Astrocyte of the cerebellum (primary cell): ENCODE data around the gene NONO.

Experiments used
- DNase-seq: peaks from one replicate; pipeline ENCODE4 v3.0.0-alpha.2; 2011; ENCODE audit warnings: low read depth
- H3K4me3 ChIP-seq: 2 replicates; pipeline ENCODE4 v1.5.1; 2011; ENCODE audit warnings: mild to moderate bottlenecking, low read depth, low read length, moderate library complexity
- CTCF ChIP-seq: IDR thresholded peaks from 2 replicates; pipeline ENCODE4 v1.5.1; 2012; ENCODE audit warnings: low read length, low read depth, moderate library complexity, mild to moderate bottlenecking; ENCODE audit errors: missing control alignments
- in situ Hi-C: cut with HindIII; loops from 2 replicates; pipeline ENCODE4 v1.10.0; 2017; ENCODE audit warnings: low sequenced_read_pairs

The NONO gene

GRCh38 chrX:71245159-71245558, 38.3 kb upstream of the NONO start:
- TF ChIP-seq CTCF = no peak
- no peak for DNase-seq
- no peak overlapping the region for H3K4me3 ChIP-seq
- in situ Hi-C loops = no loop called here

GRCh38 chrX:71250841-71251240, 32.6 kb upstream of the NONO start:
- no peak overlapping the region for H3K4me3 ChIP-seq
- no peak for DNase-seq
- TF ChIP-seq CTCF = no peak
- in situ Hi-C loops = no loop called here

GRCh38 chrX:71251466-71251973, 31.9 kb upstream of the NONO start:
- in situ Hi-C loops = no loop called here
- no peak for DNase-seq
- TF ChIP-seq CTCF = no peak
- H3K4me3 ChIP-seq = no peak overlapping the region

GRCh38 chrX:71252221-71252620, 31.2 kb upstream of the NONO start:
- no peak for TF ChIP-seq CTCF
- in situ Hi-C loops = no loop called here
- H3K4me3 ChIP-seq = peak overlapping the region; percentile 80
- DNase-seq = no peak

- peak overlapping the region; percentile 80 for H3K4me3 ChIP-seq
- DNase-seq = no peak
- in situ Hi-C loops = no loop called here
- TF ChIP-seq CTCF = peak; percentile 54
These were observed 30.0 kb upstream of the NONO start for GRCh38 chrX:71253253-71254091.

GRCh38 chrX:71254092-71254963, 29.1 kb upstream of the NONO start, which contains the start of gene ZMYM3:
Gene ZMYM3, minus strand, starts transcription at chrX:71254140. Its CDS starts 885 bp downstream, at chrX:71253255.
- peak; percentile 55 for DNase-seq
- in situ Hi-C loops = no loop called here

More at GRCh38 chrX:71254092-71254963, 29.1 kb upstream of the NONO start, which contains the start of gene ZMYM3:
- H3K4me3 ChIP-seq = peak within 1 kb of the TSS; percentile 80
- no peak for TF ChIP-seq CTCF
